GM18505 (cell line): ENCODE data around the gene CEP162.

Experiments used
- ATAC-seq: cut with Tn5 transposase; IDR thresholded peaks from one replicate; pipeline ENCODE4 v1.9.1; 2021; ENCODE audit not compliant: unreplicated experiment
- POLR2A ChIP-seq: IDR thresholded peaks from 4 replicates; pipeline ENCODE4 v1.6.1; 2011; ENCODE audit warnings: borderline replicate concordance; ENCODE audit not compliant: insufficient read depth, insufficient read length; ENCODE audit errors: extremely low read depth

Gene CEP162

DNA sequence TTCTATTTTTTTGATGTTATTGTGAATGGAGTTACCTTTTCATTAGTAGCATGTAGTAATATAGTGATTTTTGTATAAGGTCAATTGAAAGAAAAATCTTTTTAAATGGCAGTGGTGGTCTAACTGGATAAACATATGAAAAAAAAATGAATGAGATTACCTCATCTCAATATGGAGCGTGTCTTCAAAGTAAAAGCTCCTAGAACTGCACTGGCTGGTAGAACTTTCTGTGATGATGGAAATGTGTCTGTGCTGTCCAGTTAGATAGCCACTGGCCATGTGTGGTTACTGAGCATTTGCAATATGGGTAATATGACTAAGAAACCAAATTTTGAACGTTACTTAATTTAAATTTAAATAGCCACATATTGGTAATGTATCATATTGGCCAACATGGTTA lies 149.8 kb downstream of the CEP162 start:
- TF ChIP-seq POLR2A: no peak
- ATAC-seq: no peak

DNA sequence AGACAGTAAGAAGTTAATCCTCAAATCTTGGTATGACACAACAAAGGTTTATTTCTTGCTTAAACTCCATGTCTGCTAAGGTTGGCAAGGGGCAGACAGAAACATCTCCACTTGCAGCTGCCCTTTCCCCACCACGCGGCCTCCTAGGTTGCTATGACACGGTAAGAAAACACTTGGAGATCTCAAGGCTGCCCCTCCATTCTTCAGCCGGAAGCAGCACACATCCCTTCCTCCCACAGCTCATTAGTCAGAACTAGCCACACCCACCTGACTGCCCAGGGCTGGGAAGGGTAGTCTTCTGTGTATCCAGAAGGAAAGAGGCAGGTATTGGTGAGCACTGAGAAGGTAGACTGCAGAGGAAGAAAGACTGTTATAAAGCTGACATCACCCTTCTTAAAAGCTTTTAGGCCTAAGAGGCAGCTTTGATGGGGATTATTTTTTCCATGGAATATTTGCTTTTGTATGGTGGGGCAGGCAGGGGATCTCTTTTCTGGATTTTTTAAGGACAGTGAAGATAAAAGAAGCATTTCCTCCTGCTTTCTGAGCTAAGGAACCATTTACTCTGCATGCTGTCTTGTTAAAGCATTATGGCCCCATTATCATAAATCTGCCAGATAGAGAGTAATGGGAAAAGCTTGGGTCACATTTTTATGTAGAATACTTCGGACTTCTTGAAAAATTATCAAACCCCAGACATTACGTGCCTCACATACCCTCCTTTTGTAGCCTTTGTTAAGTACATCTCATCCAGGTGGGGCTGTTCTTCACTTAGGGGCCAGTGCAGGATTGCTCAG lies 152.3 kb downstream of the CEP162 start:
- ATAC-seq: no peak

More for the DNA sequence above, 152.3 kb downstream of the CEP162 start:
- TF ChIP-seq POLR2A: no peak
